Smooth muscle cell (in vitro differentiated cells): Measurements from ENCODE around the gene CFAP20. TPM values are rescaled to one million over a fixed set of nuclear protein-coding genes. Genes with fewer than 3 reads are reported as not detected.
"Not testable (repeated sequence)": the region's sequence is repeated elsewhere in the genome, so short reads cannot be mapped to it uniquely, and the experiment has no call there.

Source experiments
- DNase-seq: peaks from one replicate; lab custom pipeline; 2025; ENCODE audit not compliant: unreplicated experiment; lab: John Stamatoyannopoulos, UW
- H2AFZ ChIP-seq: fragments of 200-600 bp; sonication (generic); 2 replicates; pipeline ENCODE4 v1.6.0; 2016; ENCODE audit warnings: antibody characterized with exemption, low read depth, mild to moderate bottlenecking
- H3F3A ChIP-seq: fragments of 200-600 bp; sonication (generic); 2 replicates; pipeline ENCODE4 v1.6.0; 2017; ENCODE audit warnings: antibody characterized with exemption, low read depth
- H3K27ac ChIP-seq: fragments of 200-600 bp; sonication (generic); 2 replicates; pipeline ENCODE4 v1.5.1; 2016; ENCODE audit warnings: low read depth, mild to moderate bottlenecking
- H3K27me3 ChIP-seq: fragments of 200-600 bp; sonication (generic); 2 replicates; pipeline ENCODE4 v1.6.1; 2016; ENCODE audit warnings: low read depth, mild to moderate bottlenecking
- H3K36me3 ChIP-seq: fragments of 200-600 bp; sonication (generic); 2 replicates; pipeline ENCODE4 v1.5.1; 2016; ENCODE audit warnings: low read depth
- H3K4me1 ChIP-seq: fragments of 200-600 bp; sonication (generic); 2 replicates; pipeline ENCODE4 v1.5.1; 2016; ENCODE audit warnings: low read depth
- H3K4me2 ChIP-seq: fragments of 200-600 bp; sonication (generic); 2 replicates; pipeline ENCODE4 v1.6.0; 2016; ENCODE audit warnings: mild to moderate bottlenecking
- H3K4me3 ChIP-seq: fragments of 200-600 bp; sonication (generic); 2 replicates; pipeline ENCODE4 v1.5.1; 2016; ENCODE audit warnings: mild to moderate bottlenecking
- H3K79me2 ChIP-seq: fragments of 200-600 bp; sonication (generic); 2 replicates; pipeline ENCODE4 v1.6.0; 2016; ENCODE audit warnings: low read depth, mild to moderate bottlenecking
- H3K9ac ChIP-seq: fragments of 200-600 bp; sonication (generic); 2 replicates; pipeline ENCODE4 v1.6.0; 2016; ENCODE audit warnings: low read depth
- H3K9me3 ChIP-seq: fragments of 200-600 bp; sonication (generic); replicated peaks from 2 replicates; pipeline ENCODE4 v1.5.1; 2016; ENCODE audit warnings: low read depth
- H4K20me1 ChIP-seq: fragments of 200-600 bp; sonication (generic); 2 replicates; pipeline ENCODE4 v1.6.0; 2016; ENCODE audit warnings: low read depth
- CTCF ChIP-seq: fragments of 200-600 bp; sonication (generic); IDR thresholded peaks from 2 replicates; pipeline ENCODE4 v1.5.1; 2017; ENCODE audit warnings: borderline replicate concordance, mild to moderate bottlenecking, antibody characterized with exemption; ENCODE audit not compliant: insufficient read depth, poor library complexity, severe bottlenecking
- WGBS: methylation state at CpG from one replicate; pipeline ENCODE4 v1.1.7; 2016; ENCODE audit warnings: low lambda C conversion rate; 5-methylcytosine and 5-hydroxymethylcytosine counted together
- polyA plus RNA-seq: library from polyadenylated mRNA; unstranded; fragments of >200 nt; fragmentation: Nextera tagmentation; extraction: Ambion mirVana; gene quantifications from 2 replicates; pipeline ENCODE4 v1.2.1, GENCODE V29; 2016
- total RNA-seq: library from RNA; depleted of rRNA; stranded (reverse); fragments of >200 nt; gene quantifications from 2 replicates; pipeline ENCODE4 v1.2.3, GENCODE V29; 2014

CFAP20 gene
- total and polyA plus RNA-seq, 2 experiments from 2014 or later, result 55.1 to 96.1 TPM

- Histone ChIP-seq H3K36me3 (no peaks in the 10 kb centered on the region), H3K27me3 (no peaks in the 10 kb centered on the region), H3K4me1 (no peaks in the 10 kb centered on the region), H3K27ac (no peak overlapping the region), H3K9me3 (no peaks in the 10 kb centered on the region), H4K20me1 (no peaks in the 10 kb centered on the region), H3K4me2 (no peak overlapping the region), H3K4me3 (no peak overlapping the region), H3K9ac (no peak overlapping the region), H3F3A (no peaks in the 10 kb centered on the region), H2AFZ (no peak overlapping the region), H3K79me2 (no peaks in the 10 kb centered on the region)
- DNase-seq, result no peak
- no peak for TF ChIP-seq CTCF
- 89% methylated on average over 11 of the region's 11 CpGs for WGBS
These were observed 44.0 kb downstream of the CFAP20 start for GRCh38 chr16:58085171-58085570.

GRCh38 chr16:58084635-58085034 lies 44.5 kb downstream of the CFAP20 start:
- 78% methylated on average over 6 of the region's 6 CpGs for WGBS
- Histone ChIP-seq H4K20me1 (no peaks in the 10 kb centered on the region), H3K27me3 (no peaks in the 10 kb centered on the region), H3K4me3 (no peak overlapping the region), H3K79me2 (no peaks in the 10 kb centered on the region), H3K36me3 (no peaks in the 10 kb centered on the region), H3F3A (no peaks in the 10 kb centered on the region), H3K9ac (no peak overlapping the region), H3K4me2 (no peak overlapping the region), H3K9me3 (no peaks in the 10 kb centered on the region), H2AFZ (no peak overlapping the region), H3K4me1 (no peaks in the 10 kb centered on the region), H3K27ac (no peak overlapping the region)
- TF ChIP-seq CTCF, result no peak
- no peak for DNase-seq

- DNase-seq, result no peak
- H3K27me3 ChIP-seq, result no peaks in the 10 kb centered on the region
- H2AFZ ChIP-seq, result no peak overlapping the region
- H3K9ac ChIP-seq, result no peak overlapping the region
- no peaks in the 10 kb centered on the region for H3K36me3 ChIP-seq
- H3K4me1 ChIP-seq, result no peaks in the 10 kb centered on the region
- H3K9me3 ChIP-seq, result no peaks in the 10 kb centered on the region
- no peak overlapping the region for H3K4me2 ChIP-seq
- no peak overlapping the region for H3K4me3 ChIP-seq
- H3F3A ChIP-seq, result no peaks in the 10 kb centered on the region
- H3K27ac ChIP-seq, result no peak overlapping the region
- no peak for TF ChIP-seq CTCF
- no peaks in the 10 kb centered on the region for H4K20me1 ChIP-seq
- no peaks in the 10 kb centered on the region for H3K79me2 ChIP-seq
These were observed 46.8 kb downstream of the CFAP20 start for GRCh38 chr16:58082381-58082780.

- 88% methylated on average over 5 of the region's 5 CpGs for WGBS
- not testable (repeated sequence) for DNase-seq, H3K27me3 ChIP-seq, H2AFZ ChIP-seq, H3K9ac ChIP-seq, H3K9me3 ChIP-seq, H3K4me2 ChIP-seq, H3K4me3 ChIP-seq, H3K36me3 ChIP-seq, H3F3A ChIP-seq, H4K20me1 ChIP-seq, H3K4me1 ChIP-seq, H3K79me2 ChIP-seq, H3K27ac ChIP-seq
These were observed 48.5 kb downstream of the CFAP20 start for GRCh38 chr16:58080657-58081056.
